Smooth muscle cell (in vitro differentiated cells): ENCODE measurements around the gene SHISA9. TPM values are rescaled to one million over a fixed set of nuclear protein-coding genes. Genes with fewer than 3 reads are reported as not detected.

Experiments used
- DNase-seq: peaks from one replicate; lab custom pipeline; 2025; ENCODE audit not compliant: unreplicated experiment; lab: John Stamatoyannopoulos, UW
- H2AFZ ChIP-seq: fragments of 200-600 bp; sonication (generic); 2 replicates; pipeline ENCODE4 v1.6.0; 2016; ENCODE audit warnings: antibody characterized with exemption, low read depth, mild to moderate bottlenecking
- H3F3A ChIP-seq: fragments of 200-600 bp; sonication (generic); 2 replicates; pipeline ENCODE4 v1.6.0; 2017; ENCODE audit warnings: antibody characterized with exemption, low read depth
- H3K27ac ChIP-seq: fragments of 200-600 bp; sonication (generic); 2 replicates; pipeline ENCODE4 v1.5.1; 2016; ENCODE audit warnings: low read depth, mild to moderate bottlenecking
- H3K27me3 ChIP-seq: fragments of 200-600 bp; sonication (generic); 2 replicates; pipeline ENCODE4 v1.6.1; 2016; ENCODE audit warnings: low read depth, mild to moderate bottlenecking
- H3K36me3 ChIP-seq: fragments of 200-600 bp; sonication (generic); 2 replicates; pipeline ENCODE4 v1.5.1; 2016; ENCODE audit warnings: low read depth
- H3K4me1 ChIP-seq: fragments of 200-600 bp; sonication (generic); 2 replicates; pipeline ENCODE4 v1.5.1; 2016; ENCODE audit warnings: low read depth
- H3K4me2 ChIP-seq: fragments of 200-600 bp; sonication (generic); 2 replicates; pipeline ENCODE4 v1.6.0; 2016; ENCODE audit warnings: mild to moderate bottlenecking
- H3K4me3 ChIP-seq: fragments of 200-600 bp; sonication (generic); 2 replicates; pipeline ENCODE4 v1.5.1; 2016; ENCODE audit warnings: mild to moderate bottlenecking
- H3K79me2 ChIP-seq: fragments of 200-600 bp; sonication (generic); 2 replicates; pipeline ENCODE4 v1.6.0; 2016; ENCODE audit warnings: low read depth, mild to moderate bottlenecking
- H3K9ac ChIP-seq: fragments of 200-600 bp; sonication (generic); 2 replicates; pipeline ENCODE4 v1.6.0; 2016; ENCODE audit warnings: low read depth
- H3K9me3 ChIP-seq: fragments of 200-600 bp; sonication (generic); replicated peaks from 2 replicates; pipeline ENCODE4 v1.5.1; 2016; ENCODE audit warnings: low read depth
- H4K20me1 ChIP-seq: fragments of 200-600 bp; sonication (generic); 2 replicates; pipeline ENCODE4 v1.6.0; 2016; ENCODE audit warnings: low read depth
- WGBS: methylation state at CpG from one replicate; pipeline ENCODE4 v1.1.7; 2016; ENCODE audit warnings: low lambda C conversion rate; 5-methylcytosine and 5-hydroxymethylcytosine counted together
- polyA plus RNA-seq: library from polyadenylated mRNA; unstranded; fragments of >200 nt; fragmentation: Nextera tagmentation; extraction: Ambion mirVana; gene quantifications from 2 replicates; pipeline ENCODE4 v1.2.1, GENCODE V29; 2016
- total RNA-seq: library from RNA; depleted of rRNA; stranded (reverse); fragments of >200 nt; gene quantifications from 2 replicates; pipeline ENCODE4 v1.2.3, GENCODE V29; 2014
- TF ChIP-seq, protein P1 (sequence below): fragments of 200-600 bp; sonication (generic); IDR thresholded peaks from 2 replicates; pipeline ENCODE4 v1.5.1; 2017; ENCODE audit warnings: borderline replicate concordance, mild to moderate bottlenecking, antibody characterized with exemption; ENCODE audit not compliant: insufficient read depth, poor library complexity, severe bottlenecking

The SHISA9 gene
- total and polyA plus RNA-seq, 2 experiments from 2014 or later, result 0.09 TPM; not detected in 1

DNA sequence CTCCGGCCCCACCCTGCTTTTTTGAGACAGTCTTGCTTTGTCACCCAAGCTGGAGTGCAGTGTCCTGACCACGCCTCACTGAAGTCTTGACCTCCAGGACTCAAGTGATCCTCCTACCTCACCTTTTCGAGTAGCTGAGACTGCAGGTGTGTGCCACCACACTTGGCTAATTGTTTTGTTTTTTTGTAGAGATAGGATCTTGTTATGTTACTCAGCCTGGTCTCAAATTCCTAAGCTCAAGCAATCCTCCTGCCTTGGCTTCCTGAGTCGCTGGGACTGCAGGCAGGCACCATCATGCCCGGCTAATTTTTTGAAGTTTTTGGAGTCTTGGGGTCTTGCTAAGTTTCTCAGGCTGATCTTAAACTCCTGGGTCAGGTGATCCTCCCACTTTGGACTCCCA is 206.7 kb downstream of the SHISA9 start:
- no peak for DNase-seq
- WGBS, result 72% methylated on average over 5 of the region's 5 CpGs
- Histone ChIP-seq H3K4me1 (peaks cover 8% of the 10 kb centered on the region), H3K4me2 (no peak overlapping the region), H3K36me3 (no peaks in the 10 kb centered on the region), H3K79me2 (no peaks in the 10 kb centered on the region), H3K27me3 (no peaks in the 10 kb centered on the region), H3K9ac (no peak overlapping the region), H2AFZ (no peak overlapping the region), H3K27ac (no peak overlapping the region), H3K9me3 (no peaks in the 10 kb centered on the region), H4K20me1 (no peaks in the 10 kb centered on the region), H3F3A (no peaks in the 10 kb centered on the region), H3K4me3 (no peak overlapping the region)
- TF ChIP-seq, protein P1, sequence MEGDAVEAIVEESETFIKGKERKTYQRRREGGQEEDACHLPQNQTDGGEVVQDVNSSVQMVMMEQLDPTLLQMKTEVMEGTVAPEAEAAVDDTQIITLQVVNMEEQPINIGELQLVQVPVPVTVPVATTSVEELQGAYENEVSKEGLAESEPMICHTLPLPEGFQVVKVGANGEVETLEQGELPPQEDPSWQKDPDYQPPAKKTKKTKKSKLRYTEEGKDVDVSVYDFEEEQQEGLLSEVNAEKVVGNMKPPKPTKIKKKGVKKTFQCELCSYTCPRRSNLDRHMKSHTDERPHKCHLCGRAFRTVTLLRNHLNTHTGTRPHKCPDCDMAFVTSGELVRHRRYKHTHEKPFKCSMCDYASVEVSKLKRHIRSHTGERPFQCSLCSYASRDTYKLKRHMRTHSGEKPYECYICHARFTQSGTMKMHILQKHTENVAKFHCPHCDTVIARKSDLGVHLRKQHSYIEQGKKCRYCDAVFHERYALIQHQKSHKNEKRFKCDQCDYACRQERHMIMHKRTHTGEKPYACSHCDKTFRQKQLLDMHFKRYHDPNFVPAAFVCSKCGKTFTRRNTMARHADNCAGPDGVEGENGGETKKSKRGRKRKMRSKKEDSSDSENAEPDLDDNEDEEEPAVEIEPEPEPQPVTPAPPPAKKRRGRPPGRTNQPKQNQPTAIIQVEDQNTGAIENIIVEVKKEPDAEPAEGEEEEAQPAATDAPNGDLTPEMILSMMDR, result no peak

DNA sequence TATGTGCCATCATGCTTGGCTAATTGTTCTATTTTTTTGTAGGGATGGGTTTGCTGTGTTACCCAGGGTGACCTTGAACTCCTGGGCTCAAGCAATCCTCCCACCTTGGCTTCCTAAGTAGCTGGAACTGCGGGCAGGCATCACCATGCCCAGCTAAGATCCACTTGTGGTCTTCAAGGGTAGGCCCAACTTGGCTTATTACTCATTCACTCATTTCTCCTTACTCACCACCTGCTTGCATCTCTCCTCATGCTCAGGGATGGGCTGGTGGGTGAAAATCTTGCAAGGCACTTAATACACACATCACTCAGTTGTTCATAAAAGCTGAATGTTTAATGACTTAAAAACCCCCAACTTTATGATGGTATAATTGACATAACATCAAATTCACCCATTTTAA is 207.8 kb downstream of the SHISA9 start:
- no peaks in the 10 kb centered on the region for H3K79me2 ChIP-seq
- no peak overlapping the region for H3K9ac ChIP-seq
- H3K4me2 ChIP-seq, result no peak overlapping the region

DNA sequence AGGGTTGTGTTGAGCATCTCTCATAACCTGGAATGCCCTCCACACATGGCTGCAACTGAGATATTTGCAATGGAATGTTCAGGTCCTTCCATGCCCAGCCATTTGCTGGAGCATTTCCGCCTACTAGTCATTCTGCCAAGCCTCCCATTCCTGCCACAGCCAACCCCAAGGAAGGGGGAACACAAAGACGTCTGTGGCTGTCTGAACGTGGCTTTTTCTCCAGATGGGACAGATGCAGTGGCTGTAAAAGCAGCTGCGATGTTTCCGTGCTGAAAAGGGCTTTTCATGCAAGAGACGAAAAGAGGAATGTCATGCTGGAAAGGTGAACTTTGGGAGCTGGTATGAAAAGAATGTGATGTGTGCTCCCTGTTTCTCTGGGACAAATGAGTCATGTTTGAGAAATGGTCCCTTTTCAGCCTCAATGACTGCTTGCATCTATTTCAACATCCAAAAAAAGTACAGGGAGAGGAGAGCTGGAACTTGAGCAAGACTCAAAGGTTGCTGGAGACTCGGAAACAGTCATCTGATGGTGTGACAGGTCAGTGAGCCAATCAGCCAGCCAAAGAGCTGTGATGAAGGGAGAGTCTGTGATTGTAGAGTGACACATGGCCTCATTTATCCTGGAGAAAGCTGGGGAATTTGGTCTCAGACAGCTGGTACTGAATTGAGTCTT is 208.9 kb downstream of the SHISA9 start:
- Histone ChIP-seq H3K27ac (no peak overlapping the region), H4K20me1 (no peaks in the 10 kb centered on the region), H3K4me1 (peaks cover 8% of the 10 kb centered on the region), H2AFZ (no peak overlapping the region), H3K9me3 (no peaks in the 10 kb centered on the region), H3K36me3 (no peaks in the 10 kb centered on the region), H3K4me3 (no peak overlapping the region), H3K4me2 (peak overlapping the region; percentile 30), H3F3A (no peaks in the 10 kb centered on the region), H3K9ac (no peak overlapping the region), H3K27me3 (no peaks in the 10 kb centered on the region), H3K79me2 (no peaks in the 10 kb centered on the region)
- TF ChIP-seq, protein P1, result no peak
- DNase-seq, result no peak
- 12% methylated on average over 7 of the region's 7 CpGs for WGBS

More for the DNA sequence above, 207.8 kb downstream of the SHISA9 start:
- Histone ChIP-seq H3K36me3 (no peaks in the 10 kb centered on the region), H3K27me3 (no peaks in the 10 kb centered on the region), H3K4me3 (no peak overlapping the region), H3K27ac (no peak overlapping the region), H3K4me1 (peaks cover 8% of the 10 kb centered on the region), H3F3A (no peaks in the 10 kb centered on the region), H2AFZ (no peak overlapping the region), H4K20me1 (no peaks in the 10 kb centered on the region), H3K9me3 (no peaks in the 10 kb centered on the region)
- DNase-seq, result no peak
- TF ChIP-seq, protein P1, result no peak
- 91% methylated on average over 1 of the region's 1 CpG for WGBS

DNA sequence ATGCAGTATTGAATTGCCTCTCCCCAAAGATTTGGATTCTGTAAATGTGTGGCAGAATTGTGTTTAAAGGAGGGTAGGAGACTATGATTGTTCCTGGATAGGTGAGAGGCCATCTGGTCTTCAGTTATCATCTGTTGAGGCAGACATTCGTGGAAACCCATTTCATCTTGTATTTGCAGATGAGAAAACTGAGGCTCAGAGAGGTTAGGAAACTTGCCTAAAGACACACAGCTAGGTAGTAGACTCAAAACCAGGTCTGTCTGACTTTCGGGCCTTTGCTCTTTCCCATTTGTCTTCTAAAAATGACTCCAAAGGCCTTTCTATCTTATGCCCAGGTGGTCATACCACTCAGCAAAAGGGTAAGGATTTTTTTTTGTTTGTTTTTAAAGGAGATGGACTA is 210.3 kb downstream of the SHISA9 start:
- H3K27ac ChIP-seq, result no peak overlapping the region
- TF ChIP-seq, protein P1, result no peak
- H3K9me3 ChIP-seq, result no peaks in the 10 kb centered on the region
- H2AFZ ChIP-seq, result no peak overlapping the region
- no peak overlapping the region for H3K4me2 ChIP-seq
- H3K36me3 ChIP-seq, result no peaks in the 10 kb centered on the region
- H3K4me1 ChIP-seq, result peaks cover 8% of the 10 kb centered on the region
- no peaks in the 10 kb centered on the region for H4K20me1 ChIP-seq
- DNase-seq, result no peak
- no peaks in the 10 kb centered on the region for H3F3A ChIP-seq
- no peak overlapping the region for H3K4me3 ChIP-seq
- no peak overlapping the region for H3K9ac ChIP-seq
- 93% methylated on average over 2 of the region's 2 CpGs for WGBS
- H3K27me3 ChIP-seq, result no peaks in the 10 kb centered on the region
- no peaks in the 10 kb centered on the region for H3K79me2 ChIP-seq
